Mesenchymal stem cell (in vitro differentiated cells and primary cell): ENCODE results near the gene HSCB.
A peak's percentile ranks its signal among the peaks of the same experiment; 100 is the strongest.

Source experiments
- DNase-seq: peaks from one replicate; pipeline ENCODE4 v3.0.0-alpha.2; 2013
- H2AFZ ChIP-seq: one replicate; pipeline ENCODE4 v1.6.1; 2013; ENCODE audit warnings: low read depth, mild to moderate bottlenecking, control low read depth, inconsistent platforms, low read length, moderate library complexity
- H2AK5ac ChIP-seq: 2 replicates; pipeline ENCODE4 v1.6.1; 2013; ENCODE audit warnings: low read length, moderate library complexity, mild to moderate bottlenecking, inconsistent platforms; ENCODE audit not compliant: severe bottlenecking
- H2BK120ac ChIP-seq: one replicate; pipeline ENCODE4 v1.6.1; 2013; ENCODE audit warnings: low read depth, mild to moderate bottlenecking, inconsistent platforms, low read length, moderate library complexity
- H2BK12ac ChIP-seq, 2 experiments: one replicate each; pipeline ENCODE4 v1.6.1; 2013; ENCODE audit warnings: inconsistent platforms in 2 of 2, low read length in 2 of 2, mild to moderate bottlenecking in 2 of 2, moderate library complexity in 2 of 2, control low read depth in 1 of 2
- H2BK15ac ChIP-seq: one replicate; pipeline ENCODE4 v1.6.1; 2013; ENCODE audit warnings: mild to moderate bottlenecking, low read depth, inconsistent platforms; ENCODE audit not compliant: poor library complexity, severe bottlenecking
- H2BK5ac ChIP-seq: 2 replicates; pipeline ENCODE4 v1.6.1; 2013; ENCODE audit warnings: low read depth, mild to moderate bottlenecking, low read length, control low read depth, inconsistent platforms; ENCODE audit not compliant: poor library complexity, severe bottlenecking
- H3K14ac ChIP-seq, 2 experiments: one replicate each; pipeline ENCODE4 v1.6.1; 2013; ENCODE audit warnings: inconsistent platforms in 2 of 2, low read length in 2 of 2, control low read depth in 1 of 2, mild to moderate bottlenecking in 1 of 2, moderate library complexity in 1 of 2
- H3K18ac ChIP-seq, 2 experiments: one replicate each; pipeline ENCODE4 v1.6.1; 2013; ENCODE audit warnings: inconsistent platforms in 2 of 2, low read length in 2 of 2, control low read depth in 1 of 2, low read depth in 1 of 2, mild to moderate bottlenecking in 1 of 2
- H3K23ac ChIP-seq, 2 experiments: one replicate each; pipeline ENCODE4 v1.6.1; 2013; ENCODE audit warnings: inconsistent platforms in 2 of 2, low read length in 2 of 2, mild to moderate bottlenecking in 2 of 2, moderate library complexity in 2 of 2, control low read depth in 1 of 2
- H3K27ac ChIP-seq: 2 replicates; pipeline ENCODE4 v1.5.1; 2013; ENCODE audit warnings: mild to moderate bottlenecking, moderate library complexity, low read length, control low read depth, inconsistent platforms; ENCODE audit not compliant: poor library complexity, severe bottlenecking
- H3K27me3 ChIP-seq, 2 experiments: 2 replicates each; pipeline versions ENCODE4 v1.6.1 to v1.7.0; 2013; ENCODE audit warnings: low read length in 2 of 2, mild to moderate bottlenecking in 2 of 2, moderate library complexity in 2 of 2, control low read depth in 1 of 2, inconsistent platforms in 1 of 2; ENCODE audit not compliant: control insufficient read depth in 1 of 2, insufficient read depth in 1 of 2
- H3K36me3 ChIP-seq, 2 experiments: 2 replicates each; pipeline versions ENCODE4 v1.6.1 to v1.7.0; 2013; ENCODE audit warnings: low read length in 2 of 2, control low read depth in 1 of 2, inconsistent platforms in 1 of 2, low read depth in 1 of 2, mild to moderate bottlenecking in 1 of 2; ENCODE audit not compliant: insufficient read depth in 2 of 2, control insufficient read depth in 1 of 2
- H3K4ac ChIP-seq, 2 experiments: one replicate each; pipeline ENCODE4 v1.6.1; 2013; ENCODE audit warnings: inconsistent platforms in 2 of 2, low read length in 2 of 2, mild to moderate bottlenecking in 2 of 2, moderate library complexity in 2 of 2, control low read depth in 1 of 2, low read depth in 1 of 2
- H3K4me1 ChIP-seq: 2 replicates; pipeline ENCODE4 v1.6.1; 2013; ENCODE audit warnings: low read depth, low read length, control low read depth; ENCODE audit not compliant: control insufficient read depth, insufficient read depth
- H3K4me2 ChIP-seq: 2 replicates; pipeline ENCODE4 v1.6.1; 2013; ENCODE audit warnings: low read length, mild to moderate bottlenecking, inconsistent platforms; ENCODE audit not compliant: poor library complexity, severe bottlenecking
- H3K4me3 ChIP-seq, 2 experiments: 2 replicates each; pipeline versions ENCODE4 v1.5.1 to v1.7.0; 2013; ENCODE audit warnings: low read length in 2 of 2, mild to moderate bottlenecking in 2 of 2, control low read depth in 1 of 2, low read depth in 1 of 2; ENCODE audit not compliant: insufficient read depth in 1 of 2
- H3K79me1 ChIP-seq: replicated peaks from 2 replicates; pipeline ENCODE4 v1.6.1; 2013; ENCODE audit warnings: mild to moderate bottlenecking, control low read depth, low read length, inconsistent platforms; ENCODE audit not compliant: poor library complexity, severe bottlenecking
- H3K9ac ChIP-seq: 2 replicates; pipeline ENCODE4 v1.7.0; 2013; ENCODE audit warnings: mild to moderate bottlenecking, low read length, moderate library complexity
- H3K9me3 ChIP-seq: 2 replicates; pipeline ENCODE4 v1.7.0; 2013; ENCODE audit warnings: mild to moderate bottlenecking, low read length; ENCODE audit not compliant: control insufficient read depth
- H4K8ac ChIP-seq: one replicate; pipeline ENCODE4 v1.6.1; 2013; ENCODE audit warnings: inconsistent platforms, mild to moderate bottlenecking, low read length, moderate library complexity
- H4K91ac ChIP-seq: one replicate; pipeline ENCODE4 v1.6.1; 2013; ENCODE audit warnings: mild to moderate bottlenecking, low read length, inconsistent platforms
- WGBS: methylation state at CpG from one replicate; pipeline ENCODE4 v1.1.7; 2013; ENCODE audit warnings: mixed read lengths; 5-methylcytosine and 5-hydroxymethylcytosine counted together

Gene HSCB

DNA sequence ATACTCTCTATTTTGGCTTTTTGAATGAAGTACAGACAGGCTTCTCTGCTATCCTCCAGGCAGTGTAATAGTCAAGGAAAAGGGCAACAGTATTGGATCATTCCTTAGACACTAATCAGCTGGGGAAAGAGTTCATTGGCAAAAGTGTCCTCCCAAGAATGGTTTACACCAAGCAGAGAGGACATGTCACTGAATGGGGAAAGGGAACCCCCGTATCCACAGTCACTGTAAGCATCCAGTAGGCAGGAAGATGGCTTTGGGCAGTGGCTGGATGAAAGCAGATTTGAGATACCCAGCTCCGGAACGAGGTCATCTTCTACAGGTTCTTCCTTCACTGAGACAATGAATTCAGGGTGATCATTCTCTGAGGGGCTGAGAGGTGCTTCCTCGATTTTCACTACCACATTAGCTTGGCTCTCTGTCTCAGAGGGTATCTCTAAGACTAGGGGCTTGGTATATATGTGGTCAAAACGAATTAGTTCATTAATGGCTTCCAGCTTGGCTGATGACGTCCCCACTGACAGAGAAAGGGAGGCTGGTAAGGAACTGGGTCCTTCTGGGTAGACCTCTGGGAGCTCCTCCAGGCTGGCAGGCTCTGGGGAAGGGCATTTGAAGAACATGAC lies 53.3 kb downstream of the HSCB start:
- Histone ChIP-seq H3K23ac (no peak overlapping the region), H2BK15ac (no peak overlapping the region), H4K8ac (no peak overlapping the region), H3K4me3 (no peak overlapping the region), H4K91ac (no peak overlapping the region), H3K9me3 (no peaks in the 10 kb centered on the region), H3K4me1 (peaks cover 3% of the 10 kb centered on the region), H3K79me1 (peaks cover 4% of the 10 kb centered on the region), H2BK12ac (no peak overlapping the region), H3K36me3 (peaks cover 21 to 51% of the 10 kb centered on the region in 2 experiments), H3K4me2 (no peak overlapping the region), H3K18ac (peak overlapping the region in 1 of 2 experiments; percentile 9), H2BK5ac (no peak overlapping the region), H2AFZ (no peak overlapping the region), H3K9ac (peak overlapping the region; percentile 19), H3K27me3 (no peaks in the 10 kb centered on the region), H2AK5ac (no peak overlapping the region), H3K4ac (no peak overlapping the region), H3K14ac (no peak overlapping the region), H2BK120ac (no peak overlapping the region), H3K27ac (no peak overlapping the region)
- 94% methylated on average over 6 of the region's 6 CpGs for WGBS
- DNase-seq = no peak

DNA sequence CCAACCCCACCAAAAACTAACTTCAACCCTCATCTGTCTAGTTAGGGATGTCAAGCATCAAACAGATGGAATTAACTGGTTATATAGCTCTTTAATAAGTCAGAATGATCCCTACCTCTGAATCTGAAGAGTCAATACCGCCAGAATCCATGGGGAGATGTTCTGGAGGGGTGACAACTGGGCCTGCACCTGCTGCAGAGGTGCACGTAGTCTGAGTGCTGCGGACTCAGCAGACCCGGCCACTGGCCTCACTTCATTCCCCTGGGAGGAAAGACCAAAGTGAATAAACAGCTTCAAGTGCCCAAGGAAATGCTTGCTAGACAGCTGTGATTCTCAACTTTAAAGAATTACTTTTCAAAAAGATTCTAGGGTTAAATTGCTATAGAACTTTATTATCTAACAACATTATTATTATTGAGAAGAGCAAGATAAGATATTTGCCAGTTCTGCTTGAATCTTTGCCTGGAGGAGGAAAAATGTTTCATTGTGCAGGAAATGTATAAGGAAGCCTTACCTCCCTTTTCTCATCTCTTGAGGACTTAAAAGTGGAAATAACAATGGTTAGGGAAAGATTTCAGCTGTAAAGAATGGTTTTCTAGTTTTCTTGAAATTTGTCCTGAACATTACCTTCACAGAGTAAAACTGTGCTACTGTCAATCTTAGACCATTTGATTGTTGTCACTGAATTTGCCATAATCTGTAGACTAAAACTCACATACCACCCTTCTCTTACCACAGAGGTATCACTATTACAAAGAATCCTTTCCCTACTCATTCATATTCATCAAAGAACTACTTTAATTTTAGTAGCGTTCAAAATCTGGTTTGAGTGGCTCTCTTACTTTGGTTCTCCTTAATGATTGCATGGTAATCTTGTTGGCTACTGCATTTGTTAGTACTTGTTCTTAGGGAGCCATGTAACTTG lies 54.4 kb downstream of the HSCB start:
- Histone ChIP-seq H3K14ac (no peak overlapping the region), H3K27ac (no peak overlapping the region), H3K4me2 (no peak overlapping the region), H3K9me3 (no peaks in the 10 kb centered on the region), H3K4me3 (no peak overlapping the region), H3K9ac (peak overlapping the region; percentile 58), H3K36me3 (peaks cover 20 to 51% of the 10 kb centered on the region in 2 experiments), H2AK5ac (no peak overlapping the region), H3K18ac (no peak overlapping the region), H2BK5ac (no peak overlapping the region), H3K79me1 (peaks cover 2% of the 10 kb centered on the region), H3K4me1 (peaks cover 3% of the 10 kb centered on the region), H2BK12ac (no peak overlapping the region), H4K8ac (no peak overlapping the region), H2BK15ac (no peak overlapping the region), H3K27me3 (no peaks in the 10 kb centered on the region), H3K4ac (no peak overlapping the region), H2BK120ac (no peak overlapping the region), H4K91ac (no peak overlapping the region), H3K23ac (no peak overlapping the region), H2AFZ (no peak overlapping the region)
- WGBS = 71% methylated on average over 4 of the region's 5 CpGs
- no peak for DNase-seq

DNA sequence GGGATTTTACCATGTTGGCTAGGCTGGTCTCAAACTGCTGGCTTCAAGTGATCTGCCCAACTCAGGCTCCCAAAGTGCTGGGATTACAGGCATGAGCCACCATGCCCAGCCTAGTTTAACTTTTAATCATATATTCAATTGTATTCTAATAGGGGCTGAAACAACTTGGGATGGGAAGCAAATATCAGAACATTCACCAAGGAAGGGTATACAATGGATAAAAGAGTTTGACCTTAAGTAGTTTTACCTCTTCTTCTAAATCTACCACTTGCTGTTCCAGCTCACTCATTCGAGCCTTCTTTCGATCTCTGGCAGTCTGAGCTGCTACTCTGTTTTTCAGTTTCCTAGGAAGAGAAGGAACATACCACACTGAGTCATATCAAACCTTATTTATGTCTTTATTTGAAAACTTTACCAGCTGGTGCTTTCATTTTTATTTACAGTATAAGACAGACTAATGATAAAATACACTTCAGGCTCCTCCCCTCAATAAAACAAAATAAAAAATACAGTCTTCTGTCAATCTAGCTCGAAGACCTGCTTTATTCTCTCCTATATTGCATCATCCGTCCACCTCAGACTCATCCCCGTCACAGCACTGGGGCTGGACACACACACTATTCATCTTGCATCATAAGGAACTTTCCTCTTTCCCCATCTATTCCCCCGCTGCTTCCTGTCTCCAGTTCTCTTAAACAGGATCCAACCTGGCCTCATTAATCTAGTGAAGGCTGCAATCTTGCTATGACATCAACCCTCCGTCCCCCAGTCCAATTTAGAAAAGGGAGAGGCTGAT lies 57.2 kb downstream of the HSCB start:
- Histone ChIP-seq H3K4ac (peak overlapping the region in 1 of 2 experiments; percentile 96), H3K79me1 (peaks cover 11% of the 10 kb centered on the region), H3K9ac (peak overlapping the region; percentile 96), H2AK5ac (peak overlapping the region; percentile 20), H2BK12ac (no peak overlapping the region), H3K23ac (no peak overlapping the region), H4K8ac (no peak overlapping the region), H3K14ac (peak overlapping the region in 1 of 2 experiments; percentile 86), H3K4me3 (peak overlapping the region; percentile 84 to 99), H3K4me2 (peak overlapping the region; percentile 51), H2BK5ac (peak overlapping the region; percentile 5), H4K91ac (no peak overlapping the region), H2BK120ac (no peak overlapping the region), H3K4me1 (peaks cover 5% of the 10 kb centered on the region), H3K27ac (peak overlapping the region; percentile 92), H2AFZ (no peak overlapping the region), H3K36me3 (peaks cover 12 to 43% of the 10 kb centered on the region in 2 experiments), H3K18ac (no peak overlapping the region), H3K9me3 (no peaks in the 10 kb centered on the region), H3K27me3 (no peaks in the 10 kb centered on the region), H2BK15ac (no peak overlapping the region)
- 8% methylated on average over 6 of the region's 7 CpGs for WGBS
- peak; percentile 99 for DNase-seq
